GM23338 (cell line): ENCODE data around the gene LMX1B. TPM values are rescaled to one million over a fixed set of nuclear protein-coding genes. Genes with fewer than 3 reads are reported as not detected.

Experiments
- ATAC-seq: fragments of 200-7000 bp; cut with Tn5 transposase; 3 replicates; pipeline ENCODE4 v1.9.1; 2020
- DNase-seq: peaks from one replicate; pipeline ENCODE4 v3.0.0-alpha.2; 2015; ENCODE audit warnings: low spot score
- H2AFZ ChIP-seq: fragments of 200-600 bp; sonication (generic); 2 replicates; pipeline ENCODE4 v1.8.0; 2016; ENCODE audit warnings: antibody characterized with exemption, mild to moderate bottlenecking, moderate library complexity
- H3F3A ChIP-seq: fragments of 200-600 bp; sonication (generic); replicated peaks from 2 replicates; pipeline ENCODE4 v1.8.0; 2017; ENCODE audit warnings: antibody characterized with exemption, mixed run types, low read depth
- H3K27ac ChIP-seq: fragments of 200-600 bp; sonication (generic); 2 replicates; pipeline ENCODE4 v1.6.1; 2016; ENCODE audit warnings: low read depth
- H3K27me3 ChIP-seq: fragments of 200-600 bp; sonication (generic); 2 replicates; pipeline ENCODE4 v1.8.0; 2016; ENCODE audit warnings: mild to moderate bottlenecking, mixed run types, moderate library complexity; ENCODE audit not compliant: insufficient read depth
- H3K36me3 ChIP-seq: fragments of 200-600 bp; sonication (generic); 2 replicates; pipeline ENCODE4 v1.8.0; 2016; ENCODE audit warnings: mild to moderate bottlenecking; ENCODE audit not compliant: insufficient read depth
- H3K4me1 ChIP-seq: fragments of 200-600 bp; sonication (generic); 2 replicates; pipeline ENCODE4 v1.8.0; 2016; ENCODE audit warnings: mild to moderate bottlenecking, moderate library complexity; ENCODE audit not compliant: insufficient read depth
- H3K4me2 ChIP-seq: fragments of 200-600 bp; sonication (generic); 2 replicates; pipeline ENCODE4 v1.7.1; 2017; ENCODE audit warnings: mixed run types
- H3K4me3 ChIP-seq: fragments of 200-600 bp; sonication (generic); 2 replicates; pipeline ENCODE4 v1.6.1; 2016; ENCODE audit warnings: mixed run types
- H3K79me2 ChIP-seq: fragments of 200-600 bp; sonication (generic); replicated peaks from 2 replicates; pipeline ENCODE4 v1.8.0; 2017; ENCODE audit warnings: mild to moderate bottlenecking; ENCODE audit not compliant: insufficient read depth
- H3K9me2 ChIP-seq: fragments of 200-600 bp; sonication (generic); 2 replicates; pipeline ENCODE4 v1.8.0; 2017; ENCODE audit not compliant: insufficient read depth
- H4K20me1 ChIP-seq: fragments of 200-600 bp; sonication (generic); replicated peaks from 2 replicates; pipeline ENCODE4 v1.8.0; 2017; ENCODE audit warnings: mild to moderate bottlenecking; ENCODE audit not compliant: insufficient read depth
- H3K27ac Mint-ChIP-seq: 2 replicates; pipeline ENCODE4 v1.8.0; 2020; ENCODE audit warnings: inconsistent platforms, mild to moderate bottlenecking, moderate library complexity, mixed read lengths
- H3K27me3 Mint-ChIP-seq: 3 replicates; pipeline ENCODE4 v1.8.0; 2022; ENCODE audit warnings: low read depth, mild to moderate bottlenecking, moderate library complexity, mixed read lengths, inconsistent platforms; ENCODE audit not compliant: insufficient read depth, poor library complexity
- H3K36me3 Mint-ChIP-seq: 3 replicates; pipeline ENCODE4 v1.8.0; 2021; ENCODE audit warnings: low read depth, mild to moderate bottlenecking, inconsistent platforms, moderate library complexity, mixed read lengths
- H3K4me1 Mint-ChIP-seq: 3 replicates; pipeline ENCODE4 v1.8.0; 2020; ENCODE audit warnings: mild to moderate bottlenecking, inconsistent platforms, mixed read lengths
- H3K4me3 Mint-ChIP-seq: 3 replicates; pipeline ENCODE4 v1.8.0; 2021; ENCODE audit warnings: moderate library complexity, mild to moderate bottlenecking, inconsistent platforms, mixed read lengths
- H3K9me3 Mint-ChIP-seq: 3 replicates; pipeline ENCODE4 v1.8.0; 2020; ENCODE audit warnings: moderate library complexity, mild to moderate bottlenecking, inconsistent platforms, mixed read lengths
- CREB1 ChIP-seq: fragments of 250-450 bp; sonication (Bioruptor Pico); IDR thresholded peaks from 2 replicates; pipeline ENCODE4 v1.5.0; 2020; ENCODE audit warnings: low read depth, mild to moderate bottlenecking, moderate library complexity
- CTCF ChIP-seq, 2 experiments: fragments of 200-600 bp in 1 of 2; sonication (generic) in 1 of 2; conservative IDR thresholded peaks; 2 replicates each; pipeline versions ENCODE4 v1.5.1 to v1.6.1; 2016 to 2017; ENCODE audit warnings: antibody characterized with exemption in 2 of 2, low read depth in 2 of 2, mild to moderate bottlenecking in 2 of 2, moderate library complexity in 1 of 2
- ETS1 ChIP-seq: IDR thresholded peaks from 2 replicates; pipeline ENCODE4 v1.6.1; 2016; ENCODE audit warnings: antibody characterized with exemption
- EZH2 ChIP-seq: fragments of 200-600 bp; sonication (generic); IDR thresholded peaks from one replicate; pipeline ENCODE4 v1.8.0; 2017; ENCODE audit warnings: antibody characterized with exemption, mild to moderate bottlenecking, low read depth; ENCODE audit not compliant: unreplicated experiment
- EZH2phosphoT487 ChIP-seq: fragments of 200-600 bp; sonication (generic); IDR thresholded peaks from one replicate; pipeline ENCODE4 v1.8.1; 2018; ENCODE audit warnings: antibody characterized with exemption; ENCODE audit not compliant: unreplicated experiment
- JUNB ChIP-seq: IDR thresholded peaks from one replicate; pipeline ENCODE4 v1.6.1; 2016; ENCODE audit warnings: antibody characterized with exemption; ENCODE audit not compliant: unreplicated experiment
- NANOG ChIP-seq: IDR thresholded peaks from 2 replicates; pipeline ENCODE4 v1.6.1; 2016; ENCODE audit warnings: antibody characterized with exemption, borderline replicate concordance
- POLR2AphosphoS5 ChIP-seq: IDR thresholded peaks from 2 replicates; pipeline ENCODE4 v1.6.1; 2016; ENCODE audit warnings: antibody characterized with exemption, low read depth
- STAT1 ChIP-seq: IDR thresholded peaks from one replicate; pipeline ENCODE4 v1.6.1; 2016; ENCODE audit warnings: antibody characterized with exemption; ENCODE audit not compliant: unreplicated experiment
- ZNF114 ChIP-seq: fragments of 250-450 bp; sonication (Bioruptor Pico); IDR thresholded peaks from 2 replicates; pipeline ENCODE4 v1.5.0; 2020; ENCODE audit warnings: mild to moderate bottlenecking, moderate library complexity
- ZNF331 ChIP-seq: fragments of 250-450 bp; sonication (Bioruptor Pico); IDR thresholded peaks from 2 replicates; pipeline ENCODE4 v1.5.0; 2020; ENCODE audit warnings: low read depth, mild to moderate bottlenecking, moderate library complexity
- ZNF462 ChIP-seq: fragments of 250-450 bp; sonication (Bioruptor Pico); IDR thresholded peaks from 2 replicates; pipeline ENCODE4 v1.5.0; 2020; ENCODE audit warnings: mild to moderate bottlenecking, moderate library complexity
- polyA plus RNA-seq: library from polyadenylated mRNA; unstranded; fragments of >200 nt; fragmentation: Nextera tagmentation; extraction: Ambion mirVana; gene quantifications from 2 replicates; pipeline ENCODE4 v1.2.1, GENCODE V29; 2016
- total RNA-seq: library from RNA; depleted of rRNA; stranded (reverse); fragments of >200 nt; shearing (Covaris generic); gene quantifications from 2 replicates; pipeline ENCODE4 v1.2.3, GENCODE V29; 2014

LMX1B gene
- total and polyA plus RNA-seq, 2 experiments from 2014 or later = 0.08 to 0.21 TPM

- TF ChIP-seq CTCF (conservative IDR thresholded peaks at IDR 0.05; ENCODE audit: low read depth in 2 of 2) = no peak
- TF ChIP-seq CREB1 = no peak
- TF ChIP-seq JUNB = no peak
Measured at GRCh38 chr9:126591083-126591482, 22.6 kb upstream of the LMX1B start (continued).

GRCh38 chr9:126591922-126592321 lies 21.8 kb upstream of the LMX1B start:
- Mint-ChIP-seq H3K9me3 (peaks cover 6% of the 10 kb centered on the region; the same call in 1 of the 3 replicates), H3K4me1 (peaks cover 6% of the 10 kb centered on the region; the same call in 2 of the 3 replicates), H3K4me3 (no peak overlapping the region), H3K27me3 (peaks cover 1% of the 10 kb centered on the region), H3K27ac (no peak overlapping the region), H3K36me3 (no peaks in the 10 kb centered on the region)
- H3F3A ChIP-seq = no peaks in the 10 kb centered on the region
- TF ChIP-seq ZNF331 (CRISPR knock-in tag) (no peak), ZNF114 (no peak), CREB1 (no peak), EZH2phosphoT487 (no peak), ETS1 (no peak), NANOG (no peak), POLR2AphosphoS5 (no peak)
- H3K36me3 ChIP-seq = no peaks in the 10 kb centered on the region
- H4K20me1 ChIP-seq = no peaks in the 10 kb centered on the region
- DNase-seq (no peak), ATAC-seq (no peak)
- no peaks in the 10 kb centered on the region for H3K4me1 ChIP-seq
- no peaks in the 10 kb centered on the region for H3K9me2 ChIP-seq
- no peak overlapping the region for H3K4me2 ChIP-seq
- no peaks in the 10 kb centered on the region for H3K27me3 ChIP-seq
- H3K4me3 ChIP-seq = no peak overlapping the region
- no peaks in the 10 kb centered on the region for H3K79me2 ChIP-seq
- no peak overlapping the region for H3K27ac ChIP-seq
- H2AFZ ChIP-seq = no peak overlapping the region

- Histone ChIP-seq H2AFZ (no peak overlapping the region), H3K27ac (no peak overlapping the region), H3K27me3 (no peaks in the 10 kb centered on the region), H3K4me2 (no peak overlapping the region), H3K9me2 (no peaks in the 10 kb centered on the region), H3K79me2 (no peaks in the 10 kb centered on the region), H3K4me1 (no peaks in the 10 kb centered on the region), H3K4me3 (no peak overlapping the region), H3F3A (no peaks in the 10 kb centered on the region), H3K36me3 (no peaks in the 10 kb centered on the region), H4K20me1 (no peaks in the 10 kb centered on the region)
- ATAC-seq (no peak), DNase-seq (no peak)
- H3K4me1 Mint-ChIP-seq = peaks cover 4% of the 10 kb centered on the region; the same call in 2 of the 3 replicates
- no peaks in the 10 kb centered on the region for H3K36me3 Mint-ChIP-seq
- H3K27me3 Mint-ChIP-seq = peaks cover 1% of the 10 kb centered on the region
- no peak overlapping the region for H3K4me3 Mint-ChIP-seq
- H3K27ac Mint-ChIP-seq = no peak overlapping the region
- H3K9me3 Mint-ChIP-seq = peaks cover 6% of the 10 kb centered on the region; the same call in 1 of the 3 replicates
- no peak for TF ChIP-seq POLR2AphosphoS5
- no peak for TF ChIP-seq EZH2
- TF ChIP-seq ZNF462 (CRISPR knock-in tag) = no peak
- TF ChIP-seq STAT1 = no peak
- no peak for TF ChIP-seq ZNF331 (CRISPR knock-in tag)
- no peak for TF ChIP-seq CREB1
- no peak for TF ChIP-seq NANOG
- no peak for TF ChIP-seq EZH2phosphoT487
- no peak for TF ChIP-seq JUNB
Measured at GRCh38 chr9:126592461-126592860, 21.3 kb upstream of the LMX1B start.
